Stromal cell of bone marrow (primary cell): Measurements from ENCODE around the gene DTX3.
"Not testable (repeated sequence)": the region's sequence is repeated elsewhere in the genome, so short reads cannot be mapped to it uniquely, and the experiment has no call there.

ENCODE experiments used
- DNase-seq: peaks from one replicate; pipeline ENCODE4 v3.0.0-alpha.2; 2012; ENCODE audit warnings: low read depth

DTX3 gene

GRCh38 chr12:57607958-57608663 is 3.5 kb downstream of the DTX3 start:
- DNase-seq: no peak

GRCh38 chr12:57609101-57609780 is 4.6 kb downstream of the DTX3 start:
- no peak for DNase-seq

GRCh38 chr12:57609781-57610553 is 5.3 kb downstream of the DTX3 start:
- no peak for DNase-seq

- no peak for DNase-seq
These were observed 6.0 kb downstream of the DTX3 start for GRCh38 chr12:57610554-57611107.

- DNase-seq: no peak
These were observed 6.6 kb downstream of the DTX3 start, which contains the start of gene ARHGEF25 for GRCh38 chr12:57611108-57611826. Gene ARHGEF25 (plus strand): TSS chr12:57611435. CDS start chr12:57611895, 460 bp downstream.

- DNase-seq: no peak
These were observed 7.4 kb downstream of the DTX3 start for GRCh38 chr12:57611827-57612710.

- no peak for DNase-seq
These were observed 8.2 kb downstream of the DTX3 start for GRCh38 chr12:57612711-57613426.

GRCh38 chr12:57613427-57614109 is 8.9 kb downstream of the DTX3 start:
- no peak for DNase-seq

GRCh38 chr12:57614178-57614947 is 9.7 kb downstream of the DTX3 start:
- DNase-seq: no peak

GRCh38 chr12:57614948-57615500 is 10.4 kb downstream of the DTX3 start:
- no peak for DNase-seq

GRCh38 chr12:57615637-57616036 is 11.0 kb downstream of the DTX3 start:
- DNase-seq: no peak

- peak; percentile 49 for DNase-seq
These were observed 11.9 kb downstream of the DTX3 start for GRCh38 chr12:57616383-57617101.

GRCh38 chr12:57617942-57618341 is 13.3 kb downstream of the DTX3 start:
- DNase-seq: no peak

GRCh38 chr12:57618431-57618830 is 13.8 kb downstream of the DTX3 start:
- not testable (repeated sequence) for DNase-seq

- DNase-seq: no peak
These were observed 14.4 kb downstream of the DTX3 start for GRCh38 chr12:57618966-57619433.

- DNase-seq: no peak
These were observed 15.0 kb downstream of the DTX3 start for GRCh38 chr12:57619434-57620244.
